Endothelial cell of umbilical vein (primary cell): Measurements from ENCODE around the gene DLL4. TPM values are rescaled to one million over a fixed set of nuclear protein-coding genes. Genes with fewer than 3 reads are reported as not detected.

ENCODE experiments used
- BruUV-seq: library from RNA; stranded (reverse); fragments of 400-500 nt; replicated peaks from 2 replicates; lab custom pipeline; 2021; lab: Mats Ljungman, UMichigan
- CTCF ChIA-PET: fragments of 300-600, 350-600 bp; sonication (Branson Sonifier 250); formaldehyde crosslinking; loops from one replicate; lab custom pipeline; 2021; ENCODE audit warnings: antibody characterized with exemption, inconsistent platforms; lab: Charles Lee
- POLR2A ChIA-PET: fragments of 300-600, 350-600 bp; sonication (Branson Sonifier 250); formaldehyde crosslinking; loops from one replicate; lab custom pipeline; 2021; ENCODE audit warnings: antibody characterized with exemption, inconsistent platforms; lab: Charles Lee
- DNase-seq: peaks from one replicate; pipeline ENCODE4 v3.0.0-alpha.2; 2011; ENCODE audit warnings: low read depth, low spot score
- FAIRE-seq: peaks from 2 replicates; lab custom pipeline; 2011; peaks lifted over from hg19 to GRCh38; lab: Jason Lieb, UNC
- H2AFZ ChIP-seq: 2 replicates; pipeline ENCODE4 v1.6.0; 2012; ENCODE audit warnings: low read depth, low read length, control low read depth, inconsistent platforms
- H3K27ac ChIP-seq: 2 replicates; pipeline ENCODE4 v1.5.1; 2011; ENCODE audit warnings: low read depth, mild to moderate bottlenecking, control low read depth, low read length, moderate library complexity; ENCODE audit not compliant: insufficient read depth
- H3K27me3 ChIP-seq, 2 experiments: 2 replicates each; pipeline versions ENCODE4 v1.6.0 to v1.6.1; 2011; ENCODE audit warnings: low read length in 2 of 2, mixed read lengths in 1 of 2; ENCODE audit not compliant: control insufficient read depth in 2 of 2, insufficient read depth in 2 of 2
- H3K36me3 ChIP-seq, 2 experiments: 2 replicates in 1 of 2; 3 replicates in 1 of 2; pipeline ENCODE4 v1.5.1; 2011; ENCODE audit warnings: low read length in 2 of 2, mild to moderate bottlenecking in 1 of 2, moderate library complexity in 1 of 2; ENCODE audit not compliant: control insufficient read depth in 2 of 2, insufficient read depth in 2 of 2; ENCODE audit errors: extremely low read depth in 1 of 2
- H3K4me1 ChIP-seq: 3 replicates; pipeline ENCODE4 v1.5.1; 2011; ENCODE audit warnings: mild to moderate bottlenecking, low read length; ENCODE audit not compliant: control insufficient read depth, insufficient read depth; ENCODE audit errors: extremely low read depth
- H3K4me2 ChIP-seq: 2 replicates; pipeline ENCODE4 v1.6.1; 2011; ENCODE audit warnings: low read length, control low read depth, mixed read lengths; ENCODE audit not compliant: insufficient read depth
- H3K4me3 ChIP-seq, 3 experiments: fragments of 200-600 bp in 1 of 3; sonication (generic), shearing (Covaris generic) in 1 of 3; replicated peaks in 1 of 3; 2 replicates each; pipeline ENCODE4 v1.5.1; 2011 to 2016; ENCODE audit warnings: control low read depth in 3 of 3, low read length in 3 of 3, mild to moderate bottlenecking in 2 of 3, inconsistent platforms in 1 of 3, low read depth in 1 of 3, moderate library complexity in 1 of 3; ENCODE audit not compliant: insufficient read depth in 1 of 3
- H3K79me2 ChIP-seq: 2 replicates; pipeline ENCODE4 v1.6.0; 2012; ENCODE audit warnings: low read length, inconsistent platforms; ENCODE audit not compliant: control insufficient read depth, insufficient read depth
- H3K9ac ChIP-seq: replicated peaks from 2 replicates; pipeline ENCODE3; 2011; ENCODE audit warnings: low read length, control low read depth; ENCODE audit not compliant: insufficient read depth; ENCODE audit errors: extremely low read depth
- H3K9me1 ChIP-seq: replicated peaks from 3 replicates; pipeline ENCODE4 v1.6.0; 2011; ENCODE audit warnings: mild to moderate bottlenecking, low read length; ENCODE audit not compliant: control insufficient read depth, insufficient read depth; ENCODE audit errors: extremely low read depth
- H3K9me3 ChIP-seq: replicated peaks from 2 replicates; pipeline ENCODE4 v1.5.1; 2012; ENCODE audit warnings: low read length, inconsistent platforms; ENCODE audit not compliant: control insufficient read depth, insufficient read depth
- H4K20me1 ChIP-seq: replicated peaks from 2 replicates; pipeline ENCODE3; 2011; ENCODE audit warnings: mild to moderate bottlenecking, low read length; ENCODE audit not compliant: control insufficient read depth, insufficient read depth; ENCODE audit errors: extremely low read depth
- CTCF ChIP-seq, 2 donors: IDR thresholded peaks; 1 replicate in 1 of 2; 2 replicates in 1 of 2; pipeline ENCODE4 v1.5.1; 2011; ENCODE audit warnings: low read length in 2 of 2, mild to moderate bottlenecking in 2 of 2, moderate library complexity in 2 of 2, control low read depth in 1 of 2, inconsistent platforms in 1 of 2, low read depth in 1 of 2; ENCODE audit not compliant: insufficient read depth in 1 of 2; ENCODE audit errors: extremely low read depth in 1 of 2
- EZH2 ChIP-seq: IDR thresholded peaks from 2 replicates; pipeline ENCODE4 v1.6.1; 2012; ENCODE audit warnings: borderline replicate concordance, low read depth, mild to moderate bottlenecking, moderate library complexity, low read length, inconsistent platforms; ENCODE audit not compliant: severe bottlenecking
- FOS ChIP-seq: IDR thresholded peaks from 2 replicates; pipeline ENCODE4 v1.6.1; 2011; ENCODE audit warnings: mild to moderate bottlenecking, low read length, moderate library complexity, borderline replicate concordance; ENCODE audit not compliant: insufficient read depth
- GATA2 ChIP-seq: IDR thresholded peaks from 2 replicates; pipeline ENCODE4 v1.7.0; 2011; ENCODE audit warnings: low read depth, mild to moderate bottlenecking, moderate library complexity, mixed read lengths, low read length; ENCODE audit not compliant: insufficient read length, insufficient read depth
- JUN ChIP-seq: IDR thresholded peaks from 2 replicates; pipeline ENCODE4 v1.6.1; 2011; ENCODE audit warnings: borderline replicate concordance, low read depth; ENCODE audit not compliant: insufficient read length, insufficient read depth
- MAX ChIP-seq: IDR thresholded peaks from 2 replicates; pipeline ENCODE4 v1.6.1; 2011; ENCODE audit not compliant: insufficient read depth, insufficient read length
- MYC ChIP-seq: IDR thresholded peaks from one replicate; pipeline ENCODE4 v1.6.1; 2011; ENCODE audit warnings: mild to moderate bottlenecking, low read depth, low read length
- POLR2A ChIP-seq: IDR thresholded peaks from 2 replicates; pipeline ENCODE4 v1.6.1; 2012; ENCODE audit warnings: low read depth, mild to moderate bottlenecking, control low read depth, low read length
- POLR2AphosphoS5 ChIP-seq: IDR thresholded peaks from 2 replicates; pipeline ENCODE4 v1.6.1; 2012; ENCODE audit warnings: low read depth, mild to moderate bottlenecking, control low read depth, low read length, moderate library complexity; ENCODE audit not compliant: insufficient read depth
- dilution Hi-C: fragments of 300-500 bp; cut with MboI; formaldehyde crosslinking; loops from one replicate; pipeline ENCODE4 v1.15.0; 2019; ENCODE audit warnings: low sequenced_read_pairs; ENCODE audit not compliant: extremely low pct_ligation_motif_present
- intact Hi-C: fragments of 100-400 bp; cut with micrococcal nuclease; formaldehyde crosslinking; loops from one replicate; pipeline ENCODE4 v1.10.0; 2022
- polyA plus RNA-seq, 4 experiments: library from polyadenylated mRNA; depleted of rRNA in 3 of 4; stranded (reverse) in 3 of 4; unstranded in 1 of 4; fragments of >200 nt; gene quantifications; 2 replicates each; pipeline versions ENCODE4 v1.2.1 to v1.2.3, GENCODE V29; 2011 to 2012; ENCODE audit warnings: missing spikeins in 1 of 4
- total RNA-seq: library from RNA; stranded (reverse); gene quantifications from 2 replicates; pipeline ENCODE4 v1.2.3, GENCODE V29; 2021

The DLL4 gene
- total and polyA plus RNA-seq, 2 donors (not counting 3 experiments of a cell fraction or from before 2014, with no cell fraction given): 55.2 to 57.8 TPM

- TF ChIP-seq MAX (no peak), GATA2 (no peak), EZH2 (no peak), POLR2AphosphoS5 (no peak), FOS (no peak), POLR2A (no peak), CTCF (IDR thresholded peaks at IDR 0.05; ENCODE audit: extremely low read depth in 1 of 2, insufficient read depth in 1 of 2, low read depth in 1 of 2, low read length in 2 of 2) (no peak), MYC (no peak), JUN (no peak)
- FAIRE-seq (peak; percentile 46), DNase-seq (no peak)
- Histone ChIP-seq H3K36me3 (peaks cover 0 to 13% of the 10 kb centered on the region in 2 experiments), H3K9ac (peak overlapping the region; percentile 86), H3K79me2 (no peaks in the 10 kb centered on the region), H3K4me1 (peaks cover 31% of the 10 kb centered on the region), H4K20me1 (no peaks in the 10 kb centered on the region), H3K27ac (peak overlapping the region; percentile 80), H3K4me3 (peak overlapping the region; percentile 24 to 46 (median 37)), H3K9me1 (no peaks in the 10 kb centered on the region), H2AFZ (peak overlapping the region; percentile 55), H3K4me2 (peak overlapping the region; percentile 86), H3K9me3 (no peaks in the 10 kb centered on the region), H3K27me3 (no peaks in the 10 kb centered on the region)
- CTCF ChIA-PET: interaction anchor here (0.6 to 5.1 kb wide), 31 partner anchors 12 to 718 kb away, joined by 3 to 303 read pairs (median 6); partner anchors contain the start of genes CHAC1, DLL4, INO80 and MGA
- intact Hi-C loops: loop anchor here (1.0 to 10.0 kb wide), 3 partner anchors 11 to 290 kb away; partner anchors contain the start of genes CHAC1, CHP1, EXD1 and INO80
- dilution Hi-C loops: no loop called here
- POLR2A ChIA-PET: interaction anchor here (0.6 to 4.5 kb wide), 7 partner anchors 11 to 502 kb away, joined by 3 to 51 read pairs (median 19); partner anchors contain the start of genes CHAC1 and DLL4
- BruUV-seq: TSS peak; percentile 16
Observed at GRCh38 chr15:40942337-40942854, 13.3 kb downstream of the DLL4 start.
